Stimulated activated CD8-positive, alpha-beta memory T cell treated with anti-CD3 and anti-CD28 coated beads, Interleukin-2, amount 100 ng/mL, for 1 hour (primary cell): ENCODE results near the gene PRR12.
"Not testable (repeated sequence)": the region's sequence is repeated elsewhere in the genome, so short reads cannot be mapped to it uniquely, and the experiment has no call there.

ENCODE experiments used
- DNase-seq, 2 donors: peaks; one replicate each; pipeline ENCODE4 v3.0.0-alpha.2; 2020; ENCODE audit warnings: low read depth in 2 of 2

Gene PRR12

GRCh38 chr19:49617860-49618259 lies 26.9 kb downstream of the PRR12 start:
- DNase-seq, result not testable (repeated sequence)

- no peak for DNase-seq
Measured at GRCh38 chr19:49624967-49625910, 34.3 kb downstream of the PRR12 start.

- no peak for DNase-seq
Measured at GRCh38 chr19:49626226-49626625, 35.2 kb downstream of the PRR12 start.

GRCh38 chr19:49629659-49630058 lies 38.7 kb downstream of the PRR12 start:
- DNase-seq, result no peak

GRCh38 chr19:49631014-49631588 lies 40.1 kb downstream of the PRR12 start:
- DNase-seq, result no peak

GRCh38 chr19:49631610-49632192 lies 40.7 kb downstream of the PRR12 start:
- DNase-seq, result no peak

GRCh38 chr19:49632576-49632975 lies 41.6 kb downstream of the PRR12 start:
- DNase-seq, result no peak

- not testable (repeated sequence) for DNase-seq
Measured at GRCh38 chr19:49633273-49633672, 42.3 kb downstream of the PRR12 start.

- no peak for DNase-seq
Measured at GRCh38 chr19:49635530-49636232, 44.7 kb downstream of the PRR12 start.

- no peak for DNase-seq
Measured at GRCh38 chr19:49636233-49636932, 45.4 kb downstream of the PRR12 start.

GRCh38 chr19:49637821-49638738 lies 47.1 kb downstream of the PRR12 start:
- no peak for DNase-seq

GRCh38 chr19:49639401-49640112 lies 48.6 kb downstream of the PRR12 start:
- DNase-seq, result no peak

GRCh38 chr19:49640113-49640898 lies 49.3 kb downstream of the PRR12 start, which contains the start of gene RRAS:
RRAS (minus strand) TSS chr19:49640143; CDS start chr19:49640098, 45 bp downstream.
- DNase-seq, result peak; percentile 98 to 99

- peak; percentile 98 to 99 for DNase-seq
Measured at GRCh38 chr19:49641688-49642491, 50.9 kb downstream of the PRR12 start, which contains the start of gene SCAF1. SCAF1 (plus strand) TSS chr19:49642209; CDS start chr19:49645027, 2,818 bp downstream.

GRCh38 chr19:49642492-49643035 lies 51.6 kb downstream of the PRR12 start:
- DNase-seq, result no peak

GRCh38 chr19:49643466-49643865 lies 52.5 kb downstream of the PRR12 start:
- no peak for DNase-seq

GRCh38 chr19:49645592-49645991 lies 54.6 kb downstream of the PRR12 start:
- DNase-seq, result no peak

- DNase-seq, result no peak
Measured at GRCh38 chr19:49645995-49646394, 55.0 kb downstream of the PRR12 start.
